AG10803 (cell line): ENCODE results near the gene SPACA1.

Source experiments
- DNase-seq: peaks from one replicate; pipeline ENCODE4 v3.0.0; 2010; ENCODE audit warnings: low read depth
- H3K4me3 ChIP-seq: 2 replicates; pipeline ENCODE4 v1.5.1; 2011; ENCODE audit warnings: mild to moderate bottlenecking, low read length, control low read depth
- CTCF ChIP-seq: conservative IDR thresholded peaks from 2 replicates; pipeline ENCODE4 v1.5.1; 2011; ENCODE audit warnings: mild to moderate bottlenecking, low read length, control low read depth, inconsistent platforms

Gene SPACA1

DNA sequence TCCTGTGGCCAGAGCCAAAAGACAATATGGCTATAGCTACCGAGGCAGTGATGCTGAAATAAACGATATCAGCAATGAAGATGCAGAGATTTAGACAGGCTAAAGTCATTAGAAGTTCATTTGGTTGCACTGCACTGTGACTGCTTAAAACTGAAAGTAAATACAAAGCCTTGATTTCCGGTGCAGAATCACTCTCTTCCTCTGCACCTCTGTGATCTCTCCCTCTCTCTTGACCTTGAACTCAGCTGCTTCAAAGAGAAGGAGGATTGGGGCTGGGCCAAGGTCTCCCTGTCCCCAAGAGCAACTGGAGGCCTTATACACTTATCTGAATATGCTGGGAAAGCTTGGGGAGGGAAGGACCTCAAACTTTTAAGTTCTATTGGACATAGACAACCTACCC lies 34.6 kb upstream of the SPACA1 start:
- H3K4me3 ChIP-seq: no peak overlapping the region
- DNase-seq: no peak
- TF ChIP-seq CTCF: no peak

DNA sequence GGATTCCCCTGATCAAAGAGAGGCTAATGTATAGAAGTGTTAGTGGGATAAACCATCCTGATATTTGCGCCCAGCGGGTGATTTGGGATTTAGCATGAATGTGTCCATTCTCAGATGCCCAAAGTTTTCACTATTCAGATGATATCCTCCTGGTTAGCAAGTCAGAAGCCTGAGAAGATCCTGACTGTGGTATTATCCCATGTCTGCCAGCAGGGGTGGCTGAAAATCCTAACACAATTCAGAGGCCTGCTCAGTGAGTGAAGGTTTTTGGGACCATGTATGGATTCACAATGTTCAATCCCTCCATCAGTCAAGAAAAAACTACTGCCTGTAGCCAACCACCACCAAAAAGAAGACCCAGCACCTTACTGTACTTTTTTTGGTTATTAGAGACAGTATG lies 34.1 kb upstream of the SPACA1 start:
- DNase-seq: no peak
- no peak overlapping the region for H3K4me3 ChIP-seq
- TF ChIP-seq CTCF: peak; percentile 20; the same call in 1 of the 2 replicates

GRCh38 chr6:88020439-88020838 lies 27.2 kb upstream of the SPACA1 start:
- no peak for DNase-seq
- TF ChIP-seq CTCF: no peak
- no peak overlapping the region for H3K4me3 ChIP-seq

GRCh38 chr6:88024696-88025095 lies 22.9 kb upstream of the SPACA1 start:
- no peak overlapping the region for H3K4me3 ChIP-seq
- no peak for TF ChIP-seq CTCF
- DNase-seq: no peak

DNA sequence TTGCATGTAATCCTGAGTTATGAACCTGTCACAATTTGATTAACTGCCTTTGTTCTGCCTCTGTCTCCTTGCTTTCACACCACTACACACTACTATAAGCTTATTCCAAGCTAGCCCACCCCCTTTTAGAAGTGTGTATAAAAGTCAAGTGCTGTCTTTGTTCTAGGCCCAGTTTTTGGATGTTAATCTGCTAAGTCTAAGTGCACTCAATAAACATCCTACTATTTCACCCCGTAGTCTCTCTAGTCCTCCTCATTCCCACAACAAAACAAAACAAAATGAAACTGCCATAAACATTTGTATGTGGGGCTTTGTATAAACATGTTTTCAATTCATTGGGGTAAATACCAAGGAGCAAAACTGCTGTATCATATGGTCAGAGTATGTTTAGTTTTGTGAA lies 16.1 kb upstream of the SPACA1 start:
- TF ChIP-seq CTCF: no peak
- no peak for DNase-seq
- no peak overlapping the region for H3K4me3 ChIP-seq

- no peak for TF ChIP-seq CTCF
- no peak for DNase-seq
Observed at GRCh38 chr6:88044530-88044929, 3.1 kb upstream of the SPACA1 start.

DNA sequence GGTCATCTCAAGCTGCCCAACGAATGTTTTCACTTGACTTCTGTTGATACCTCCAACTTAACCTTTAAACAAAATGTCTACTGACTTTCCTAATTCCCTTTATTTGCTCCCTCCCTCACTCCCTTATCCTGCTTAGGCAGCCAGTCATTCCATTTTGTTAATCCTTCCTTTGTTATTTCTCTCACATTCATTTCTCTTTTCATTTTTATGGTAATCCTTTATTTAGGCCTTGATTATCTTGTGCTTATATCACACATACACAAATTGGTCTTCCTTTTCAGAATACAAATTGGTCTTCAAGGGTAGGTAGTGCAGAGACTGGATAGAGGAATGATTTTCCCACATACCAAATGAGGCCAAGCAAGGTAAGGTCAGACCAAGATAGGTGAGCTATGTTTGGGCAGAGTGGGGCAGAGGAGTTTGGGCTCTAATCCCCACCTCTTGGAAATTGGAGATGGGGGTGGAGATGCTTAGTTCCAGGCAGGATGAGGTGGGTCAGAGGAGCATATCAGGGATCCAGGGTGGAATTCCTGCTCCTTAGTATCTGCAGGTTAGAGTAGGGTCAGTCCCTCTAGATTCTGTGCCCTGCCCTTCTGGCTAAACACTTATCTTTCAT lies 2.0 kb upstream of the SPACA1 start:
- DNase-seq: no peak
- TF ChIP-seq CTCF: no peak
- H3K4me3 ChIP-seq: no peak overlapping the region

More at GRCh38 chr6:88044530-88044929, 3.1 kb upstream of the SPACA1 start:
- no peak overlapping the region for H3K4me3 ChIP-seq
